ENCODE data around the gene YLPM1. TPM values are rescaled to one million over a fixed set of nuclear protein-coding genes. Genes with fewer than 3 reads are reported as not detected.

Gene YLPM1
- total and polyA plus RNA-seq, 2 donors (not counting 3 experiments of a cell fraction or from before 2014, with no cell fraction given), result 14.9 to 85.7 TPM

GRCh38 chr14:74754899-74755298 is 8.2 kb upstream of the YLPM1 start:
- Histone ChIP-seq H2AFZ (ENCODE audit: low read depth, low read length) (no peak overlapping the region), H3K4me1 (ENCODE audit: control insufficient read depth, extremely low read depth, insufficient read depth, low read length) (no peaks in the 10 kb centered on the region), H3K27ac (ENCODE audit: insufficient read depth, low read depth, low read length) (no peak overlapping the region), H3K79me2 (ENCODE audit: control insufficient read depth, insufficient read depth, low read length) (no peaks in the 10 kb centered on the region), H3K36me3 (ENCODE audit: control insufficient read depth in 2 of 2, extremely low read depth in 1 of 2, insufficient read depth in 2 of 2, low read length in 2 of 2) (no peaks in the 10 kb centered on the region), H4K20me1 (replicated peaks; ENCODE audit: control insufficient read depth, extremely low read depth, insufficient read depth, low read length) (no peaks in the 10 kb centered on the region), H3K9ac (replicated peaks; ENCODE audit: extremely low read depth, insufficient read depth, low read length) (no peak overlapping the region), H3K9me3 (replicated peaks; ENCODE audit: control insufficient read depth, insufficient read depth, low read length) (no peaks in the 10 kb centered on the region), H3K4me3 (replicated peaks in 1 of 3; ENCODE audit: insufficient read depth in 1 of 3, low read depth in 1 of 3, low read length in 3 of 3) (no peak overlapping the region), H3K9me1 (replicated peaks; ENCODE audit: control insufficient read depth, extremely low read depth, insufficient read depth, low read length) (no peaks in the 10 kb centered on the region), H3K4me2 (ENCODE audit: insufficient read depth, low read length) (no peak overlapping the region), H3K27me3 (ENCODE audit: control insufficient read depth in 2 of 2, insufficient read depth in 2 of 2, low read length in 2 of 2) (no peaks in the 10 kb centered on the region)
- FAIRE-seq (no peak), DNase-seq (ENCODE audit: low read depth, low spot score) (no peak)
- no TSS peak for BruUV-seq (replicated peaks)
- POLR2A ChIA-PET, result no interaction called here
- TF ChIP-seq POLR2AphosphoS5 (IDR thresholded peaks at IDR 0.05; ENCODE audit: insufficient read depth, low read depth, low read length), result no peak
- TF ChIP-seq, protein P1, sequence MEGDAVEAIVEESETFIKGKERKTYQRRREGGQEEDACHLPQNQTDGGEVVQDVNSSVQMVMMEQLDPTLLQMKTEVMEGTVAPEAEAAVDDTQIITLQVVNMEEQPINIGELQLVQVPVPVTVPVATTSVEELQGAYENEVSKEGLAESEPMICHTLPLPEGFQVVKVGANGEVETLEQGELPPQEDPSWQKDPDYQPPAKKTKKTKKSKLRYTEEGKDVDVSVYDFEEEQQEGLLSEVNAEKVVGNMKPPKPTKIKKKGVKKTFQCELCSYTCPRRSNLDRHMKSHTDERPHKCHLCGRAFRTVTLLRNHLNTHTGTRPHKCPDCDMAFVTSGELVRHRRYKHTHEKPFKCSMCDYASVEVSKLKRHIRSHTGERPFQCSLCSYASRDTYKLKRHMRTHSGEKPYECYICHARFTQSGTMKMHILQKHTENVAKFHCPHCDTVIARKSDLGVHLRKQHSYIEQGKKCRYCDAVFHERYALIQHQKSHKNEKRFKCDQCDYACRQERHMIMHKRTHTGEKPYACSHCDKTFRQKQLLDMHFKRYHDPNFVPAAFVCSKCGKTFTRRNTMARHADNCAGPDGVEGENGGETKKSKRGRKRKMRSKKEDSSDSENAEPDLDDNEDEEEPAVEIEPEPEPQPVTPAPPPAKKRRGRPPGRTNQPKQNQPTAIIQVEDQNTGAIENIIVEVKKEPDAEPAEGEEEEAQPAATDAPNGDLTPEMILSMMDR (IDR thresholded peaks at IDR 0.05; ENCODE audit: extremely low read depth in 1 of 2, insufficient read depth in 1 of 2, low read depth in 1 of 2, low read length in 2 of 2), result no peak
- TF ChIP-seq JUN (IDR thresholded peaks at IDR 0.05; ENCODE audit: borderline replicate concordance, insufficient read depth, insufficient read length, low read depth), result no peak
- no peak for TF ChIP-seq EZH2 (IDR thresholded peaks at IDR 0.05; ENCODE audit: borderline replicate concordance, low read depth, low read length, severe bottlenecking)
- TF ChIP-seq GATA2 (IDR thresholded peaks at IDR 0.05; ENCODE audit: insufficient read depth, insufficient read length, low read depth, low read length), result no peak
- no peak for TF ChIP-seq MAX (IDR thresholded peaks at IDR 0.05; ENCODE audit: insufficient read depth, insufficient read length)
- no peak for TF ChIP-seq MYC (IDR thresholded peaks at IDR 0.05; ENCODE audit: low read depth, low read length)
- no peak for TF ChIP-seq FOS (IDR thresholded peaks at IDR 0.05; ENCODE audit: borderline replicate concordance, insufficient read depth, low read length)
- no peak for TF ChIP-seq POLR2A (IDR thresholded peaks at IDR 0.05; ENCODE audit: low read depth, low read length)
- intact Hi-C loops (cut with micrococcal nuclease), result no loop called here
- dilution Hi-C loops (cut with MboI; ENCODE audit: extremely low pct_ligation_motif_present, low sequenced_read_pairs), result no loop called here
- CTCF ChIA-PET, result no interaction called here
